ENCODE data around the gene VWA8.

The VWA8 gene

DNA sequence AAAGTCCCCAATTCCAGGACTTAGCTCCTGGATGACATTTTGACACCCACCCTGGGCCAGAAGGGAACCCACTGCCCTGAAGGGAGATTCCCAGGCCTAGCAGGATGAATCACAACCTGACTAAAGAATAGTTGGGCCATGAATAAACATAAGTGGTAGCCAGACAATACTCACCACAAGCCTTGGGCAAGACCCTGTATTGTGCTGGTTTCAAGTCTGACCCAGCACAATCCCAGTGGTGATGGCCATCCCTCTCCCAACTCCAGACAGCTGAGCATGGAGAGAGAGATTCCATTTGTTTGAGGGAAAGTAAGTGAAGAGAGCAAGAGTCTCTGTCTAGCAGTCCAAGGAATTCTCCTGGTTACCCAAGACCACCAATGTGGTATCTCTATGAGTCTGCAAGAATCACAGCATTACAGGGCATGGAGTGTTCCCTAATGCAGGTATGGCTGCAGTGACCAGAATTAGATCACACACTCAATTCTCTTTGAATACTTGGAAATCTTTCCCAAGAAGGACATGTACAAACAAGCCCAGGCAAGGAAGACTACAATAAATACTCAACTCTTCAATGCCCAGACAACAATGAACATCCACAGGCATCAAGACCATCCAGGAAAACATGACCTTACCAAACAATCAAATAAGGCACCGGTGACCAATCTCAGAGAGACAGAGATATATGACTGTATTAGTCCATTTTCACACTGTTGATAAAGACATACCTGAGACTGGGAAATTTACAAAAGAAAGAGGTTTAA lies 158.0 kb downstream of the VWA8 start:
- DNase-seq (ENCODE audit: low read depth in 2 of 2): no peak

DNA sequence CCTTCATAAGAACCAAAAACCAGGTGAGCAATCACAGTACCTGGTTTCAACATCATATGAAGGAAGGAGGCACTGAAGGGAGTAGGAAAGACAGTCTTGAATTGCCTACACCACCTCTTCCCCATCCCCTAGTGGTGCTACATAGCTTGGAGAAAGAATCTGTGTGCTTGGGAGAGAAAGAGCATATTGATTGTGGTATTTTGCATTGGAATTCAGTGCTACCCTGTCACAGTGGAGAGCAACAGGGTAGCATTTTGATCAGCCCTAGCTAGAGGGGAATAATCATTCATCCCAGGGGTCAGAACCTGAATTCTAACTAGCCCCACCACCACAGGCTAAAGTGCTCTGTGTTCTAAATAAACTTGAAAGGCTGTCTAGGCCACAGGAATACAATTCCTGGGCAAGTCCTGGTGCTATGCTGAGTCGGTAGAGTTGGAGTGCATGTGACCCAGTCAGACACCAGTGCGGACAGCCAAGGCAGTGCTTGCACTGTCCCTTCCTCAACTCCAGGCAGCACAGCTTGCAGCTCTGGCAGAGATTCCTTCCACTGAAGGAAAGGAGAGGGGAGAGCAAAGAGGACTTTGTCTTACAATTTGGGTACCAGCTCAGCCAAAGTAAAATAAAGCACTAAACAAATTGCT lies 158.7 kb downstream of the VWA8 start:
- DNase-seq (ENCODE audit: low read depth in 2 of 2): no peak

DNA sequence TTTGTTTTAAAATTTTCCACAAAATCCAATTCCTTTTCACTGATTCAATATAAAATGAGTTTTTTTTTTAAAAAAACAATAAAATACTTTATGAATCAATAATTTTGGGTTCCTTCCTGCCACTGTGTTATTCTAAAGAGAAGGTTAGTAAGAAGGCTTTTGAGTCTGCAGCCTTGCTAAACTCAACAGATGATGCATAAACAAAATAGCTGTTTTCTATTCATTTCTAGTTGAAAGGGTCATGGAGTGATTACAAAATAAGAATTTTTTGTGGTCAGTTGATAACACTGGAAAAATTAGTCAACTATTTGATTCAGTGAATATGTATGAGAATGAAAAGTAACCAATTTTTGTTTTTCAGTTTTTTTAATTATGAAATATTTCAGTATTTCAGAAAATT lies 169.9 kb downstream of the VWA8 start:
- no peak for DNase-seq (ENCODE audit: low read depth in 2 of 2)

DNA sequence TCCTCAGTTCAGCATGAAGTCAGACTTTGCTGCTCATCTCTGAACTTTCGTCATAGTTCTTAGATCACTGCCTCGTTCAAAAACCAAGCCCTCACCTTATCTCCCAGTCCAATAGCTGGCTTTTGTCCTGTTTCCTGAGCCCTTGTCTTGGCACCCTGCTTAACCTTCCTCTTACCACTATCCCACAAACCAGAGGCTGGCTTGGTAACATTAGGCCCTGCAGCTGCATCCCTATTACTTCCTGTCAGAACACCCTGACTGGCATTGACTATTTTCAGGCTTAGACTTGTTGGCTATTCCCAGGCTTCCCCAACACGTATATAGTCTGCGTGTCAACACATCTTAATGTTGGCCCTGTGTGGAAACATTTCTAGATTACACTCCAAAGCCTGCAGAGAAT lies 172.4 kb downstream of the VWA8 start:
- DNase-seq (ENCODE audit: low read depth in 2 of 2): no peak

DNA sequence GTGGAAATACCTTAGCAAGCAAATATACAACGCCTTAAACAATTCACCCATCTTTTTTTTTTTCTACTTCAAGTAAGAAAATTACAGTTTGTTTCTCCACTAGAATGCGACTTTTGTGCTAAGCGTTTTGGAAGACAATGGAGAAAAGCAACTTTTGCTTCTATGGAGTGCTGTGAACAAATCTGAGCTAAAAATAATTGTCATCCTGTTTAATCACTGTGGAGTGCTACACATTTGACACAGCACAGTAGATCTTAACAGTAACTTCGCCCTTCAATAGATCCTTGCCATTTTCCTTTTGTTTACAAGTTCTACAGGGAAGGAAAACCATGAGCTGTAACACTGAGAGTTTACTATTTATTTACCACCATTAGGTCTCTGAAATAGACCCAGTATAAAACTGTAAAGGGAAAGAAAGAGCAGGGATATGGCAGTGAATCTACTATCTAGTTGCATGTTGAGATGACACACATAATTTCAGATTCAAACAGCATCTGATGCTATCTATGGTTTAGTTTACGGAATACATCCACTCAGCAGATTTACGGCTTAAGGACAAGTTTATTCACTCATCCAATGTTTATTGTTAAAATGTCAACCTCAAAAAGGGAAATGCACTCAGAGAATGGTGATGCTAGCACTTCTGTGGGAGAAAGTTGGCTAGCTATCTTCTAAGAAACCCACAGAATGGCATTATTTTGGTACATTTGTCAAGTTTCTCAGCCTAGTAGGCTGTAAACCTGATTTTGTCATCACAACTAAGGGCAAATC lies 175.3 kb downstream of the VWA8 start:
- no peak for DNase-seq (ENCODE audit: low read depth in 2 of 2)

DNA sequence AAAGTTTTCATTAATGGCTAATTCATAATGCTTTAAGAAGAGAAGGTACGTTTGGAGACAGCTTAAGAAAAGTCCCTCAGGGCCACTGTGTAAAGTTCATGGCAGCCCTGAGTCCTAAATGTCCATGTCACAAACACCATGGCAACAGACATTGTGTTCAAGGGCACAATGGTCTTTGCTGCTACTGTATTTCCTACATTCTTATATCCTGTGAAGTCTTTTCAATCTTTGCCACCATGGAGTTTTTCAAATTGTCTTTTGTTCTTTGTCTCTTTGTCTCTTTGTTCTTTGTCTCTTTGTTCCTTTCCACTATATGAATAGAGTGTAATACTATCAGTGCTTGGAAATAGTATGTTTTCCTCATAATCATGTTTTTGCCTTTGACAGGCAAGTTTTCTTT lies 178.8 kb downstream of the VWA8 start:
- DNase-seq (ENCODE audit: low read depth in 2 of 2): no peak

DNA sequence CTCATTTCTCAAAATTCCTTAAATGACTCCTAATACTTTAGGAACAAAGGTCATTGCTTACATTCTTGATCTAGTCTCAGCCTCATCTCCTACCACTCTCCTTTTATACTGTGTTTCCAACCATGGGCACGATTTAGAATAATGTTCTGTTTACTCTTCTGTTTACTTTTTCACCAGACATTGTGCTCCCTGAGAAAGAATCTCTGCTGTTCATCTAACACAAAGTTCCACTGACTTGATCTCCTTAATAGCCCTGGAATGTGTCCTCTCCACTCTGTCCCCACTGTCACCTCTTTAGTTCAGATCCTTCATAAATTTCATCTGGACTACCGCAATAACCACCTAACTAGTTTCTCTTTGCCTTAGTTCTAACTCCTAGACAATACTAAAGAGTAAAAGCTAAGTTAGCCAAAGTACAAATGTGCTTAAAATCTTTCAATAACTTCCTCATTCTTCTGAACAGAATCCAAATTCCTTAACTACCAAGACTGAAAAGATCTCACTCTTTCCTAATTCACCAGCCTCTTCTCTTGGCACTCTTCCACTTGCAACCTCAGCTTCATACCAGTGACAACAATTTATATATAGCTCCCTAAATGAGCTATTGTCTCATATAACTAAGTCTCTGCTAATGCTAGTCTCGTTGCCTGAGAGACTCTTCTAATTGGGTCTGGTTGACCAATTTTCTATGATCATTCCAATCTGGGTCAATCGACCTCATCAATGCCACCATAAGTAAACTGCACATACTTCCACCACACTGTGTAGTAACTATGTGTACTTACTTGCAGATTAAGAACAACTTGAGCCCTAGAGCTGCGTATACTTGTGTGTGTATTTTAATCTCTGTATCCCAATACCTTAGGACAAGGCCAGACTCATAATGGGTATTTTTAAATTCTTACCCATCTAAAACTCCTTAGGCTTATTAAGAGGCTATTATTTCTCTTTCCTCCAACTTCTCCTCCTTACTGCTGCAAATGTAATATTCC lies 179.9 kb downstream of the VWA8 start:
- no peak for DNase-seq (ENCODE audit: low read depth in 2 of 2)

DNA sequence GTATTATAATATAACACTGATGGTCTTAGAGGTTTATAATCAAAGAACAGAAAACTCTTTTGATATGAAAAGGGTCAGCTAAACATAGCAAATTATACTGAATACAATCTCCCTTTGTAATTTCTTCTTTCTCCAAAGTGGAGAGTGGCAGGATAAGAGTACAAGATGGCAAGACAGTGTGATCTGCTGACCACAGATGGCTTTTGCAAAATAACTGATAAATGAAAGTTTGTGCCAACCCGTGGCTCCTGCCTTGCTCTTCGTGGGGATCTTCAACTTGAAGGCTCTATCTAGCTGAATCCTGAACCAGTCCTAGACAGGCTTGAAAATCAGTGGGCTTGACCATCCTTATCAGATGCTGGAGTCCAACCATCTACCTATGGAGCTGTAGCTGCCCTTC lies 185.7 kb downstream of the VWA8 start:
- DNase-seq (ENCODE audit: low read depth in 2 of 2): no peak

DNA sequence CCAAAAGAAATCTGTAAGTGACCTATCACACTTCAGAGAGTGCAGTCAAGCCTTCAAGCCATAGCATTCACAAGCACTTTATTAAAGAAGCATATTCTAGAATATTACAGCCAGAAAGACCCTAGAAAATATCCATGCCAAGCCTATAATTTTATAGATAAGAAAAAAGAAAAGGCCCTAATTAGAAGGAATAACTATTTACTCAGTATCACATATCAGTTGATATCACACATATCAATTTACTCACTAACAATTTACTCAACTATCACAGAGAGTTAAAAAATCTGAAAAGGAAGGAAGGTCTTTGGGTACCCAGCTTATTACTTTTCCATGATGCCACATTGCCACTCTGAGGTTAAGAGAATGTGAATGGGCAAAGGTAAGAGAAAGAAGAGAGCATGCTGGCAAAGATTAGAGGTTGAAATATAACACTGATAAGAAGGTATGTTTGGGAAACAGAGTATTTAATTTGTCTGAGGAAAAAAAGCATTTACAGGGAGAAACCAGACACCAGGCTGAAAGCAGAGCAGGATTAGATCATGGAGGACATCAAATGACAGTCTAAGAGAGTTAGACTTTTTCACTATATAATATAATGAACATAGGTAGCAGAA lies 186.2 kb downstream of the VWA8 start:
- DNase-seq (ENCODE audit: low read depth in 2 of 2): no peak

DNA sequence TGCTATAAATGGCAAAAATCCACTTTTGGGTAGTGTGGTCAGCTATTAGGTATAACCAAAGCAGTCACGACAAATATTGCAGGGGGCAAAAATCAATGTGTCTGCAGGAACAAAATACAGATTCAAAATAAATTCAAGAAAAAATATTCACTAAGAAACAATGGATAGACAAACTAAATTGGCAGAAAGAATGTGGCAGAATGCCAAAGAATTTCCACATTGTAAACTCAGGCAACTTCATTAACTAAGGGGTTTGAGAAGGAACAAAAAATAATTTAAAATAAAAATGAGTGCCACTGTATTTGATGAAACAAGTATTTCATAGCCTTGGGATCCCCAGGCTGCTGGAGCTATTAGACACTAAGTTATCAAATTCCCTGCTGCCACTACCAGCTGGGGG lies 193.1 kb downstream of the VWA8 start:
- DNase-seq (ENCODE audit: low read depth in 2 of 2): no peak

DNA sequence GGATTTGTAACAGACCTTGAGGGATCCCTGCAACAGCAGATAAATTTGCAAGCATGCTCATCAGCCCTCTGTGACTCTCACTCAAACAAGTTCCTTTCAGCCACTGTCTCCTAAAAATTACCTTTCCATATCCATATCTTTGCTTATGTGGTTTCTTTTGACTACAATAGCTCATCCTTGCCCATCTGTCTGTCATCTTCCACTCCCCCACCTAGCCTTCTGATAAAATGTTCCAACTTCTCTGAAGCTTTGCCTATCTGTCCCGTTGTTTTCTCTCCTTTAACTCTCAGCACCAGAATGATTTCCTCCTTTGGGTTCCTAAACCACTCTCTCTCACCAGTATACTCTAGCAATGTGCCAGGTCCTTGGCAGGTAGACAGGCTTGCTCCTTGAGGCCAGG lies 194.5 kb downstream of the VWA8 start:
- DNase-seq (ENCODE audit: low read depth in 2 of 2): no peak

DNA sequence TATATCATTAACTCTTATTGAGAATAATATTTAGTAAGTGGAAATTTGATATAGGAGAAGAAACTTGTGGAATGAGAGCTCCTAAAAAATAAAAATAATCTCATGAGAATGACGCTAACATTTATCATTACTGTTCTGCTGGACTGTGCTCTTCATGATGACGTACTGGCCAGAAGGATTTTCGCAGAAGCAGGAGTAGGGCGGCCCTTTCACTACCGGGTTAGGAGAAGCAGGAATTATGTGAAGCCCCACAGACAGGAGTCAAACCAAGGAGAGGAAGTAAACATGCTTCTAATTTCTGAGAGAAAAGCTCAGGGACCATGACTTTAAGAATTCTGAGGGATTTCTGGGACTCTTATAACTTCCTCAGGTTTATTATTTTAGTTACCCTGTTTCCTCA lies 195.1 kb downstream of the VWA8 start:
- no peak for DNase-seq (ENCODE audit: low read depth in 2 of 2)

DNA sequence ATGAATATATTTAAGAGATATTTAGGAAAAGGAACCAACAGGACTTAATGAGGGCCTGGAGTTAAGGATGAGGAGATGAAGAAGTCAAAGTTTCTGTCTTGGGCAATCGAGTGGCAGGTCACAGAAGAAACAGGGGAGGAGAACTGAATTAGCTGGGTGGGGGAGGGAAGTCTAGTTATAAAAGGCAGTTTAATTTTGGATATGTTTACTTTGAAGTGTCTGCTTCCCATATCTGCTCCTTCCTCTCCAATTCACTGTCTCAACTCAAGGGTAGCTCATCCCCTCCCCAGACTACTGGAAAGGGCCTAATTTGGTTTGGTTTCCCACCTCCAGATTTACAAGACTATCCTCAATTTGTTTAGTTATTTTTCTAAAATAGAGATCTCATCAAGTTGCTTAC lies 195.9 kb downstream of the VWA8 start:
- DNase-seq (ENCODE audit: low read depth in 2 of 2): no peak

DNA sequence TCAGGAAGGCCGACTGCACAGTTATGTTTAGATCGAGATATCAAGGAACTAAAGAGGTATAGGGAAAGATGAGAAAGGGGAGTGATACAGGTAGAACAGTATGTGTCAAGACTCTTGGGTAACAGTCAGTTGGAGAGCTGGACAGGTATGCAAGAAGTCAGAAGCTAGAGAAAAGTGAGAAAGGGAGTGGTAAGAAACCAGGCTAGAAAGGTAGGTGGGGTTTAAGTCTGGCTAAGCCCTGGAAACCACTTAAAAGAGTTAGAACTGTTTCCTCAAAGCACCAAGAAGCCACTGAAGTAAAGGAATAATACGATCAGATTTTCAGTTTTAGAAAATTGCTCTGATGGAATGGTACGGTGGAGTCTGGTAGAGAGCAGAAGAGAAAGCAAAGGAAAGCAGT lies 196.4 kb downstream of the VWA8 start:
- DNase-seq (ENCODE audit: low read depth in 2 of 2): no peak

DNA sequence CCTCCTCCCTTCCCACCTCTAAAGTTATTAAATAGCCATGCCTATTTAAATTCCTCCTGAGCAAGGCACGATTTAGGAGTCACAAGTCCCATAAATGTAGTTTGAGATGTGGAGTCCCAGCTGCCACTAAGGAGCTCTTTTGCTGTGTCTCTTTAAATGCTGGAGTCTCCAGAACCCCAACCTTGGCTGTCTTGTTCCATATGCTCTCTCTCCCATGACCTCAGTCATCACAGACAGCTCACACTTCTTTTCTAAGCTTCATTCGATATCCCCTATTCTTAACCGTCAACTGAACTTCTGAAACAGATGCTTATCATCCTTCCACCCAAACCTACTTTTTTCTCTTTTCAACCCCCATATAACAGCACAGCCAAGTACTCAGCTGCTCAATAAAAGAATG lies 197.1 kb downstream of the VWA8 start:
- DNase-seq (ENCODE audit: low read depth in 2 of 2): no peak

DNA sequence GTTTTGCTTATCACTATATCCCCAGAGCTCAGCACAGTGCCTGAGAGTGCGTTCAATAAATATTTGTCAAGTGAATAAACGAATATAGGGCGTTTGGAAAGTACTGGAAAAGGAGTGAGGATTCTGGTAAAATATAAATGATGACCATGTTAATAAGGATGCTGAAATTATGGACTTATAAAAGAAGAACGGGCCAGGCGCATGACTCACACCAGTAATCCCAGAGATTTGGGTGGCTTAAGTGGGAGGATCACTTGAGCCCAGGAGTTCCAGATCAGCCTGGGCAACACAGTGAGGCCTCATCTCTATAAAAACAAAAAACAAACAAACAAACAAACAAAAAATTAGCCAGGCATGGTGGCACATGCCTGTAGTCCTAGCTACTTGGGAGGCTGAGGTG lies 198.1 kb downstream of the VWA8 start:
- DNase-seq (ENCODE audit: low read depth in 2 of 2): no peak

DNA sequence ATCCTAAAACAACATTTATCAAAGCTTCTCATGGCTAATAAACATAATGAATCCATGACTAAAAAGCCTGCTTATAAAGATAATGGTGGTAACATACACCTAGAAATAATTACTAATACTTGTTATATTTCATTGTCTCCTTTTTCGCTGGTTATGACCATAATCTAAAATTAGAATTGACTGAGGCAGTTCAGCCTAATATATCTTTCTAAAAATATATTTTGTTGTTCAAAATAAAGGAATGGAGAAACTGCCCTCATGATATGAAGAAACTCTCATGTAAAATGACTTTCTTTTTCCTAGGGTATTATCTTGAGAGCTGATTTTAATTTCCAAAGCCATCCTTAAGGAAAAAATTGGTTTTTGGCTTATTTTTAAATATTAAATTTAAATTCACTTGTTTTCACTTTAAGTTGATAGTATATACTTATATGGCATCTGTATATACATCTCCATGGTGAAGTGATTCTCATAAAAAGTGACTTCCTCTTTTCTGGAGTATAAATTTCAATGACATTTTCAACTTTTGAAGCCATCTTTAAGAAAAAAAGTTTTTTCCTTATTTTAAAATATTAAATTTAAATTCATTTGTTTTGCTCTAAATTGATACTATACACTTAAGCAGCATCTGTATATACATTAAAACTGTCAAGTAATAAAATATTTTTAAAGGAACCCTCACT lies 204.6 kb downstream of the VWA8 start:
- DNase-seq (ENCODE audit: low read depth in 2 of 2): no peak

DNA sequence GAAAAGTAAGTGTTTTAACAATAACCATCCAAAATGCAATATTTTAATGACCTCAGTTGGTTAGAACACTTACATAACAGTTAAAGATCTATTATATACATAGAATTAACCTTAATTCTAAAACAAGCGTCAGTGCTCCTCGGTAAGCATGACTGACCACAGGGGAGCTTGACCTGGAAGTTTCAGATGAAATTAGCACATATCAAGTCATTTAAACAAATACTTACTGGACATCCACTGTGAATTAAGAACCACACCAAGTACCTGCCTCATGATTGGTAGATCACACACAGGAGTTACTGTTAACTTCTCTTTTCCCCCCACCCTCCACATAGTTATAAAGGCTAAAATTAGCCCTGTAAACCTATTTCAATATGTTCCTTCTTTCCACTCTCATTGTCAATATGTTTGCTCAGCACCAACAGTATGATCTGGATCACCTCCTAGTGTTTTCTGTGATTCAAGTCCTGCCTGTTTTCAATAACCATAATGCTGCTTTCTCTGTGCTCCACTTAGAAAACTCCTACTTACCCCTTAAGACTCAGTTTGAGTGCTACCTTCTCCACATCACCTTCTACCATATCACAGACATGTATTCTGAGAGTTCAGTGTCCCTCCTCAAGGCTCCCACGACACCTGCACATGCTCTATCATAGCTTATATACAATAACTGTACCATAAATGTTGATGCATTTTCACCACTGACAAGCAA lies 209.0 kb downstream of the VWA8 start:
- no peak for DNase-seq (ENCODE audit: low read depth in 2 of 2)

DNA sequence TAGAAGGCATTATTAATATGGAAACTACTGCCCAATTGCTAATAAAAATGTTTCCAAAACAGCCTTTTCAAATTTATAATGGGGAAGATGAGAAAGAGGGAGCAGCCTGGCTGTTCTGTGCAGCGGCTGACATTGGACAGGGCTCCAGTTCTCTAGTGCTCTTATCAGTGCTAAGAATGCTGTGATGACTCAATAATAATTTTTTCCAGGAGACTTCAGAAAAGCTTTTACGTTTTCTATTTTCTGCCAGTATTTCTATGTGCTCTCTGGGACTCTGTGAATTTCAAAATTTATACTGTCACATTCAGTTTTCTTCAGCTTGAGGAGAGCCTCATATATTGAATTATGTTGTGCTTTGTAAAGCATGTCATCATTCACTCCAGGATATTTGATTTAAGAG lies 209.6 kb downstream of the VWA8 start:
- DNase-seq (ENCODE audit: low read depth in 2 of 2): no peak

DNA sequence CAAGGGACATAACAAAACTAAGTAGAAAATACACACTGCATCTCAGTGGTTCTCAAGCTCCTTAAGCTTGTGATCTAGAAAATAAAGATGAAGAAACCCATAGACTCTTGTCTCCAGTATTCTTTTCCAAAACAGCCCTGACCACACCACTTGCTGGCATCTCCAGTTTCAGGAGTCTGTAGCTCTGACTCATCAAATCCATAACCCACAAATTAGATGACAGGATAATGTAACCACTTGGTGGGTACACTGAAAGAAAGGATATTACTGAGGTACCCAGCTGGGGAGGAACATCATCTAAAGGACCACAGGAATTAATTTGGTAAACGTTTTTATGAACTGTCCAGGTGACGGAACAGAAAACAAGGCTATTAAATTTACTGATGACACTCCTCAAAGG lies 214.7 kb downstream of the VWA8 start:
- no peak for DNase-seq (ENCODE audit: low read depth in 2 of 2)

All from stimulated activated CD4-positive, alpha-beta T cell treated with anti-CD3 and anti-CD28 coated beads, Interleukin-12 subunit alpha, Interleukin-12 subunit beta, amount 100 ng/mL, for 24 hours (primary cell).